HepG2 (cell line): ENCODE data around the gene VARS1. TPM values are rescaled to one million over a fixed set of nuclear protein-coding genes. Genes with fewer than 3 reads are reported as not detected.
A peak's percentile ranks its signal among the peaks of the same experiment; 100 is the strongest.

Experiments
- ARID5B ChIP-seq: IDR thresholded peaks from 2 replicates; pipeline ENCODE4 v1.4.0; 2020; ENCODE audit warnings: mild to moderate bottlenecking, missing genetic modification reagents
- CBX1 ChIP-seq: IDR thresholded peaks from one replicate; pipeline ENCODE4 v1.6.1; 2016; ENCODE audit warnings: antibody characterized with exemption, low read depth
- CBX5 ChIP-seq: sonication (generic); formaldehyde crosslinking; IDR thresholded peaks from 2 replicates; pipeline ENCODE4 v1.4.0; 2020; ENCODE audit warnings: missing genetic modification reagents, borderline replicate concordance
- DMTF1 ChIP-seq: sonication (generic); formaldehyde crosslinking; IDR thresholded peaks from 2 replicates; pipeline ENCODE4 v1.4.0; 2020; ENCODE audit warnings: mild to moderate bottlenecking, missing genetic modification reagents
- HNRNPLL ChIP-seq: fragments of 200-400 bp; formaldehyde crosslinking; IDR thresholded peaks from 2 replicates; pipeline ENCODE4 v1.6.1; 2017; ENCODE audit warnings: mild to moderate bottlenecking, low read depth, low read length; ENCODE audit not compliant: poor library complexity, severe bottlenecking
- RBAK ChIP-seq: sonication (generic); formaldehyde crosslinking; IDR thresholded peaks from 2 replicates; pipeline ENCODE4 v1.5.1; 2020; ENCODE audit warnings: mild to moderate bottlenecking, missing genetic modification reagents
- SKI ChIP-seq: fragments of 450-650 bp; IDR thresholded peaks from one replicate; pipeline ENCODE4 v1.6.1; 2018; ENCODE audit warnings: mild to moderate bottlenecking; ENCODE audit not compliant: partially characterized antibody
- THAP11 ChIP-seq: IDR thresholded peaks from 2 replicates; pipeline ENCODE4 v1.6.1; 2016; ENCODE audit warnings: missing biosample characterization, missing genetic modification reagents
- ZBTB49 ChIP-seq: sonication (generic); formaldehyde crosslinking; IDR thresholded peaks from 2 replicates; pipeline ENCODE4 v1.4.0; 2020; ENCODE audit warnings: missing genetic modification reagents, borderline replicate concordance
- polyA plus RNA-seq, 8 experiments: library from polyadenylated mRNA; depleted of rRNA in 3 of 8; stranded (reverse) in 7 of 8; unstranded in 1 of 8; fragments of >200 nt; fragmentation: Illumina TruSeq in 4 of 8; extraction: Trizol in 4 of 8; gene quantifications; 2 replicates each; pipeline versions ENCODE4 v1.2.1 to v1.2.3, GENCODE V29; 2011 to 2016; ENCODE audit warnings: low read depth in 4 of 8, missing spikeins in 1 of 8, mixed read lengths in 1 of 8; ENCODE audit not compliant: insufficient read depth in 1 of 8
- total RNA-seq, 5 experiments: library from RNA; depleted of rRNA; stranded (reverse); fragments of >200 nt; fragmentation: Illumina TruSeq; extraction: Trizol; gene quantifications; 2 replicates each; pipeline ENCODE4 v1.2.3, GENCODE V29; 2016; ENCODE audit warnings: low read depth in 1 of 5
- TF ChIP-seq, protein P1 (sequence below): sonication (generic); formaldehyde crosslinking; IDR thresholded peaks from 2 replicates; pipeline ENCODE4 v1.4.0; 2020; ENCODE audit warnings: missing genetic modification reagents, borderline replicate concordance
- TF ChIP-seq, protein P2 (sequence below): sonication (generic); formaldehyde crosslinking; IDR thresholded peaks from 2 replicates; pipeline ENCODE4 v1.4.0; 2020; ENCODE audit warnings: missing genetic modification reagents
- TF ChIP-seq, protein P3 (sequence below), 2 experiments: sonication (generic) in 1 of 2; formaldehyde crosslinking in 1 of 2; IDR thresholded peaks; 2 replicates each; pipeline versions ENCODE4 v1.4.0 to v1.6.1; 2016 to 2020; ENCODE audit warnings: borderline replicate concordance in 1 of 2, low read depth in 1 of 2, mild to moderate bottlenecking in 1 of 2, missing genetic modification reagents in 1 of 2

VARS1 gene
- total and polyA plus RNA-seq, 2 of the 13 experiments (the other 11 are each of a cell fraction or from before 2014, with no cell fraction given), result 14.7 to 56.1 TPM

DNA sequence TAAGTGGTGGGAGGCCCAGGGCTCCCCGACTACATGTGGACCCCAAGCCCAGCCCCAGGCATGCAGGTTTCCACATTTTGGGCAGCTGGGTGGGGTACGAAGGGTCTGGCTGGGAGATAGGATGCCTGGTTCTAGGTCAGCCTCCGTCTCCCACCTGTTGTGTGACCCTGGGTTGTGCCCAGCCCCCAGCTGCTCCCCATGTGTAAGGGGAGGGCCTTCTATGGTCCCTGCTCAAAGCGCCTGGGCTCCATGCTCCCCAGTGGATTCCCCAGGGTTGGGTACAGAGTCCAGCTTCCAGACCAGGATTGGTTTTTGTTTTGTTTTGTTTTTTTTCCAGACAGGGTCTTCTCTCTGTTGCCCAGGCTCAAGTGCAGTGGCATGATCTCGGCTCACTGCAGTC lies 17.4 kb downstream of the VARS1 start (continued):
- TF ChIP-seq ZBTB49 (CRISPR knock-in tag), result no peak
- TF ChIP-seq, protein P1, sequence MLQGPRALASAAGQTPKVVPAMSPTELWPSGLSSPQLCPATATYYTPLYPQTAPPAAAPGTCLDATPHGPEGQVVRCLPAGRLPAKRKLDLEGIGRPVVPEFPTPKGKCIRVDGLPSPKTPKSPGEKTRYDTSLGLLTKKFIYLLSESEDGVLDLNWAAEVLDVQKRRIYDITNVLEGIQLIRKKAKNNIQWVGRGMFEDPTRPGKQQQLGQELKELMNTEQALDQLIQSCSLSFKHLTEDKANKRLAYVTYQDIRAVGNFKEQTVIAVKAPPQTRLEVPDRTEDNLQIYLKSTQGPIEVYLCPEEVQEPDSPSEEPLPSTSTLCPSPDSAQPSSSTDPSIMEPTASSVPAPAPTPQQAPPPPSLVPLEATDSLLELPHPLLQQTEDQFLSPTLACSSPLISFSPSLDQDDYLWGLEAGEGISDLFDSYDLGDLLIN (CRISPR knock-in tag), result no peak
- TF ChIP-seq ARID5B (CRISPR knock-in tag), result 0 out of 2 replicates have a peak, but pooled peaks have one; percentile 19
- TF ChIP-seq SKI, result no peak
- TF ChIP-seq, protein P2, sequence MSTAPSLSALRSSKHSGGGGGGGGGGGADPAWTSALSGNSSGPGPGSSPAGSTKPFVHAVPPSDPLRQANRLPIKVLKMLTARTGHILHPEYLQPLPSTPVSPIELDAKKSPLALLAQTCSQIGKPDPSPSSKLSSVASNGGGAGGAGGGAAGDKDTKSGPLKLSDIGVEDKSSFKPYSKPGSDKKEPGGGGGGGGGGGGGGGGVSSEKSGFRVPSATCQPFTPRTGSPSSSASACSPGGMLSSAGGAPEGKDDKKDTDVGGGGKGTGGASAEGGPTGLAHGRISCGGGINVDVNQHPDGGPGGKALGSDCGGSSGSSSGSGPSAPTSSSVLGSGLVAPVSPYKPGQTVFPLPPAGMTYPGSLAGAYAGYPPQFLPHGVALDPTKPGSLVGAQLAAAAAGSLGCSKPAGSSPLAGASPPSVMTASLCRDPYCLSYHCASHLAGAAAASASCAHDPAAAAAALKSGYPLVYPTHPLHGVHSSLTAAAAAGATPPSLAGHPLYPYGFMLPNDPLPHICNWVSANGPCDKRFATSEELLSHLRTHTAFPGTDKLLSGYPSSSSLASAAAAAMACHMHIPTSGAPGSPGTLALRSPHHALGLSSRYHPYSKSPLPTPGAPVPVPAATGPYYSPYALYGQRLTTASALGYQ, result no peak
- no peak for TF ChIP-seq HNRNPLL
- TF ChIP-seq RBAK (CRISPR knock-in tag), result no peak
- TF ChIP-seq THAP11, result no peak
- TF ChIP-seq CBX1, result no peak
- TF ChIP-seq DMTF1 (CRISPR knock-in tag), result no peak
- TF ChIP-seq, protein P3, sequence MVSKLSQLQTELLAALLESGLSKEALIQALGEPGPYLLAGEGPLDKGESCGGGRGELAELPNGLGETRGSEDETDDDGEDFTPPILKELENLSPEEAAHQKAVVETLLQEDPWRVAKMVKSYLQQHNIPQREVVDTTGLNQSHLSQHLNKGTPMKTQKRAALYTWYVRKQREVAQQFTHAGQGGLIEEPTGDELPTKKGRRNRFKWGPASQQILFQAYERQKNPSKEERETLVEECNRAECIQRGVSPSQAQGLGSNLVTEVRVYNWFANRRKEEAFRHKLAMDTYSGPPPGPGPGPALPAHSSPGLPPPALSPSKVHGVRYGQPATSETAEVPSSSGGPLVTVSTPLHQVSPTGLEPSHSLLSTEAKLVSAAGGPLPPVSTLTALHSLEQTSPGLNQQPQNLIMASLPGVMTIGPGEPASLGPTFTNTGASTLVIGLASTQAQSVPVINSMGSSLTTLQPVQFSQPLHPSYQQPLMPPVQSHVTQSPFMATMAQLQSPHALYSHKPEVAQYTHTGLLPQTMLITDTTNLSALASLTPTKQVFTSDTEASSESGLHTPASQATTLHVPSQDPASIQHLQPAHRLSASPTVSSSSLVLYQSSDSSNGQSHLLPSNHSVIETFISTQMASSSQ (IDR thresholded peaks at IDR 0.05; ENCODE audit: low read depth), result no peak
- TF ChIP-seq, protein P3 (CRISPR knock-in tag; IDR thresholded peaks at IDR 0.05; ENCODE audit: borderline replicate concordance), result no peak
- no peak for TF ChIP-seq CBX5 (CRISPR knock-in tag)
